ENCODE data around the gene OR6C70. TPM values are rescaled to one million over a fixed set of nuclear protein-coding genes. Genes with fewer than 3 reads are reported as not detected.

The OR6C70 gene
- total and polyA plus RNA-seq, 2 of the 13 experiments (the other 11 are each of a cell fraction or from before 2014, with no cell fraction given) = not detected

GRCh38 chr12:55472264-55472663 lies 2.3 kb upstream of the OR6C70 start:
- ATAC-seq (no peak), DNase-seq (ENCODE audit: low spot score) (no peak), FAIRE-seq (no peak)
- no peak overlapping the region for H3K4me3 ChIP-seq (replicated peaks in 1 of 3; ENCODE audit: insufficient read depth in 1 of 3, low read depth in 2 of 3, low read length in 3 of 3)
- ChIA-PET CTCF (ENCODE audit: low intra/inter-chr PET ratio, low total read pairs) (no interaction called here), POLR2A (no interaction called here)
- no peak overlapping the region for H2AFZ ChIP-seq (ENCODE audit: low read length)
- no peaks in the 10 kb centered on the region for H3K9me3 ChIP-seq (ENCODE audit: low read length)
- no peaks in the 10 kb centered on the region for H3K36me3 ChIP-seq (replicated peaks in 1 of 2; ENCODE audit: control insufficient read depth in 1 of 2, insufficient read depth in 2 of 2, low read length in 2 of 2)
- H3K4me1 ChIP-seq (ENCODE audit: insufficient read depth, low read length) = no peaks in the 10 kb centered on the region
- WGBS (ENCODE audit: low lambda C conversion rate) = 0% methylated on average over 1 of the region's 1 CpG
- no peaks in the 10 kb centered on the region; a peak in 1 of 5 replicates for H3K27me3 ChIP-seq (ENCODE audit: control insufficient read depth in 1 of 2, insufficient read depth in 2 of 2, low read length in 2 of 2)
- BruUV-seq (replicated peaks) = no TSS peak
- H3K79me2 ChIP-seq (ENCODE audit: insufficient read depth, low read length) = no peaks in the 10 kb centered on the region
- in situ Hi-C loops (cut with HindIII; ENCODE audit: extremely low pct_ligation_motif_present, low pct_unique_long_range_greater_than_20kb) = no loop called here
- H3K27ac ChIP-seq (ENCODE audit: extremely low read length, insufficient read depth, low read length) = no peak overlapping the region
- no peak overlapping the region for H3K4me2 ChIP-seq (ENCODE audit: low read depth, low read length)
- TF ChIP-seq ETV5 (CRISPR knock-in tag; IDR thresholded peaks at IDR 0.05; ENCODE audit: borderline replicate concordance) (no peak), ZNF737 (CRISPR knock-in tag; IDR thresholded peaks at IDR 0.05; ENCODE audit: borderline replicate concordance) (no peak), TEAD2 (CRISPR knock-in tag; IDR thresholded peaks at IDR 0.05) (no peak), ZNF792 (CRISPR knock-in tag; IDR thresholded peaks at IDR 0.05) (no peak), KDM1A (CRISPR knock-in tag; IDR thresholded peaks at IDR 0.05) (no peak), ZNF160 (CRISPR knock-in tag; IDR thresholded peaks at IDR 0.05) (no peak), ZSCAN12 (CRISPR knock-in tag; IDR thresholded peaks at IDR 0.05) (no peak), ZNF317 (CRISPR knock-in tag; IDR thresholded peaks at IDR 0.05) (no peak), HMGA1 (CRISPR knock-in tag; conservative IDR thresholded peaks at IDR 0.05) (no peak), TOPORS (CRISPR knock-in tag; IDR thresholded peaks at IDR 0.05) (no peak), ZBTB4 (CRISPR knock-in tag; IDR thresholded peaks at IDR 0.05; ENCODE audit: borderline replicate concordance) (no peak), SKI (IDR thresholded peaks at IDR 0.05; ENCODE audit: partially characterized antibody) (no peak), ZNF460 (CRISPR knock-in tag; IDR thresholded peaks at IDR 0.05; ENCODE audit: borderline replicate concordance) (no peak)
- no peak overlapping the region for H3K9ac ChIP-seq (ENCODE audit: insufficient read depth, low read depth, low read length)
- no peaks in the 10 kb centered on the region for H4K20me1 ChIP-seq (ENCODE audit: insufficient read depth, low read length)
- intact Hi-C loops (cut with micrococcal nuclease; ENCODE audit: unreplicated experiment) = no loop called here
